ENCODE data around the gene LRRC63. TPM values are rescaled to one million over a fixed set of nuclear protein-coding genes. Genes with fewer than 3 reads are reported as not detected.

The LRRC63 gene
- total RNA-seq, 1 donor from 2014 or later, result not detected

DNA sequence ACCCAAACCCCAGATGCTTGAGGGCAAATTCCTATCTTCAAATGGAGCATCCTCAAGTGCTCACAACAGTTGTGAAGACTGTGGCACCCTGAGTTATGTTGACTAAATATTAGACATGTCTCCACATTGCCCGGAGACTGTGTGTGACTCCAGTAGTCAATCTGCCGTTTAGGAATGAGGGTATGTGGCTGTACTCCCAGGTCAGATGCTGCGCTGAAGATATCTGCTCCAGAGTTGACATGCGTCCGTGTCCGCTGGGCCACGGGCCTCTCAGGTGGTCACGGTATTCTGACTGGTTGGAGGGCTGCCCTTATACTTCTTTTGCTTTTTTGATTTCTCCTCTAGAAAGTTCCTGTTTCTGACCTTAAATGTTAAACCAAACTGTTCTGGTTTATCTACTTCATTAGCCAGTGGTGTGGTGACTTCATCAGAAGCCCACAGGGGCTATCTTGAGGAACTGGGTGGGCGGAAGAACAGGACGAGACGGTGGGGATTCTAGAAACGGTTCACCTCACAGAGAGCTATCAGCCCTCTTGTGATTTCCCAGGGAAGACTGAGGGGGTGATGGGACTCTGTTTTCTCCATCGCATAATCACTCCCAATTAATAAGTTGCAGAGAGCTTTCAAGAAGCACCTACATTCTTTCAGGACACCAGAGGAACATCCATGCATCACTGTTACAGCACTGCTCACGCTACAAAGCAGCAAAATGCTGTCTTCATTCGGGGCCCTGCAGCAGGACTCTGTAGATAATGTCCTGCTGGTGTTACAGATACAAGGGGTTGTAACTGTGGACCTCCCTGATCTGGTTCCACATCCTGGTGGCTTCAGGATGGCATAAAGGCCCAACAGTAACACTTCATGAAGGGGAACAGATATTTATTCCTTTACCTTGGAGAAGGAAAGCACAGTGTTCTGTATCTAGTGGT, 28.4 kb upstream of the LRRC63 start:
- TF ChIP-seq, protein P1, sequence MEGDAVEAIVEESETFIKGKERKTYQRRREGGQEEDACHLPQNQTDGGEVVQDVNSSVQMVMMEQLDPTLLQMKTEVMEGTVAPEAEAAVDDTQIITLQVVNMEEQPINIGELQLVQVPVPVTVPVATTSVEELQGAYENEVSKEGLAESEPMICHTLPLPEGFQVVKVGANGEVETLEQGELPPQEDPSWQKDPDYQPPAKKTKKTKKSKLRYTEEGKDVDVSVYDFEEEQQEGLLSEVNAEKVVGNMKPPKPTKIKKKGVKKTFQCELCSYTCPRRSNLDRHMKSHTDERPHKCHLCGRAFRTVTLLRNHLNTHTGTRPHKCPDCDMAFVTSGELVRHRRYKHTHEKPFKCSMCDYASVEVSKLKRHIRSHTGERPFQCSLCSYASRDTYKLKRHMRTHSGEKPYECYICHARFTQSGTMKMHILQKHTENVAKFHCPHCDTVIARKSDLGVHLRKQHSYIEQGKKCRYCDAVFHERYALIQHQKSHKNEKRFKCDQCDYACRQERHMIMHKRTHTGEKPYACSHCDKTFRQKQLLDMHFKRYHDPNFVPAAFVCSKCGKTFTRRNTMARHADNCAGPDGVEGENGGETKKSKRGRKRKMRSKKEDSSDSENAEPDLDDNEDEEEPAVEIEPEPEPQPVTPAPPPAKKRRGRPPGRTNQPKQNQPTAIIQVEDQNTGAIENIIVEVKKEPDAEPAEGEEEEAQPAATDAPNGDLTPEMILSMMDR (IDR thresholded peaks at IDR 0.05; ENCODE audit: partially characterized antibody, unreplicated experiment), result no peak
- H3K9me3 Mint-ChIP-seq (ENCODE audit: unreplicated experiment), result no peaks in the 10 kb centered on the region
- no peaks in the 10 kb centered on the region for H3K36me3 Mint-ChIP-seq (ENCODE audit: unreplicated experiment)
- H3K27ac Mint-ChIP-seq (ENCODE audit: unreplicated experiment), result no peak overlapping the region
- DNase-seq, result no peak
- H3K4me1 Mint-ChIP-seq (ENCODE audit: low read depth, unreplicated experiment), result peaks cover 2% of the 10 kb centered on the region
- H3K27me3 Mint-ChIP-seq (ENCODE audit: unreplicated experiment), result no peaks in the 10 kb centered on the region
- no peak overlapping the region for H3K4me3 Mint-ChIP-seq (ENCODE audit: unreplicated experiment)

DNA sequence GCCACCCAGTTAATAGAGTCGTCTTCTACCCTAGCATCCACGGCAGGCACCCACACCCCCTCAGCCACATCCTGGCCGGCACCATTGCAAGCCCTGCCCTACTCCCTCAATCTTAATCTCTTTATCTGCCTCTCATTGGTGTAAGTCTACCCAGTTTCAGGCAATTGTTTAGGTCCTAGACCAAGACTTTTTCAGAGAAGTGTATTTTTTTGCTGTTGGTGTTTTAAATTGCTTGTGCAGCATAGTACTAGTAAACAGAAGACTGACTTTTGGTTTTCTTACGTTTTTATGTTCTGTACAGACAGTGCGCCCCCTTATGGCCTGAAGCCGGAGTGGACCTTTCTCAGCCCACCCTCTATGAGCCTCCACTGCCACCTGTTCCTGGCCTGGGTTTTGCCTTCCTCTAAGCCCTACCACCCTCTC, 27.4 kb upstream of the LRRC63 start:
- Mint-ChIP-seq H3K9me3 (ENCODE audit: unreplicated experiment) (no peaks in the 10 kb centered on the region), H3K27me3 (ENCODE audit: unreplicated experiment) (no peaks in the 10 kb centered on the region), H3K4me1 (ENCODE audit: low read depth, unreplicated experiment) (peaks cover 2% of the 10 kb centered on the region), H3K36me3 (ENCODE audit: unreplicated experiment) (no peaks in the 10 kb centered on the region), H3K4me3 (ENCODE audit: unreplicated experiment) (no peak overlapping the region), H3K27ac (ENCODE audit: unreplicated experiment) (no peak overlapping the region)
- TF ChIP-seq, protein P1 (IDR thresholded peaks at IDR 0.05; ENCODE audit: partially characterized antibody, unreplicated experiment), result peak; percentile 54
- peak; percentile 54 for DNase-seq

GRCh38 chr13:46185634-46186033, 26.1 kb upstream of the LRRC63 start:
- peaks cover 2% of the 10 kb centered on the region for H3K4me1 Mint-ChIP-seq (ENCODE audit: low read depth, unreplicated experiment)
- H3K36me3 Mint-ChIP-seq (ENCODE audit: unreplicated experiment), result no peaks in the 10 kb centered on the region
- no peaks in the 10 kb centered on the region for H3K9me3 Mint-ChIP-seq (ENCODE audit: unreplicated experiment)
- DNase-seq, result no peak
- no peaks in the 10 kb centered on the region for H3K27me3 Mint-ChIP-seq (ENCODE audit: unreplicated experiment)
- TF ChIP-seq, protein P1 (IDR thresholded peaks at IDR 0.05; ENCODE audit: partially characterized antibody, unreplicated experiment), result no peak
- no peak overlapping the region for H3K27ac Mint-ChIP-seq (ENCODE audit: unreplicated experiment)
- H3K4me3 Mint-ChIP-seq (ENCODE audit: unreplicated experiment), result no peak overlapping the region

DNA sequence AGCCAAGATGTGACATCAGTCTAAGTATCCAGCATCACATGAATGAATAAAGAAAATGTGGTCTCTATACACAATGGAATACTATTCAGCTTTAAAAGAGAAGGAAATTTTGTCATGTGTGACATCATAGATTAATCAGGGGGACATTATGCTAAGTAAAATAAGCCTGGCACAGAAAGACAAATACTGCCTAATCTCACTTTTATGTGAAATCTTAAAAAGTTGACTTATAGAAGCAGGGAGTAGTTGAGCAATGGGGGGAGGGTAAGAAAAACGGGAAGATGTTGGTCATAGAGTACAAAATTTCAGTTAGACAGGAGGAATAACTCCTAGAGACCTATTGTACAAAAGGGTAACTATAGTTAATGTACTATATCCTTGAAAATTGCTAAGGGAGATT, 19.3 kb upstream of the LRRC63 start:
- no peak overlapping the region for H3K4me3 Mint-ChIP-seq (ENCODE audit: unreplicated experiment)
- no peak for DNase-seq
- H3K36me3 Mint-ChIP-seq (ENCODE audit: unreplicated experiment), result no peaks in the 10 kb centered on the region
- H3K9me3 Mint-ChIP-seq (ENCODE audit: unreplicated experiment), result no peaks in the 10 kb centered on the region
- TF ChIP-seq, protein P1 (IDR thresholded peaks at IDR 0.05; ENCODE audit: partially characterized antibody, unreplicated experiment), result no peak
- peaks cover under 1% of the 10 kb centered on the region for H3K4me1 Mint-ChIP-seq (ENCODE audit: low read depth, unreplicated experiment)
- H3K27ac Mint-ChIP-seq (ENCODE audit: unreplicated experiment), result no peak overlapping the region
- H3K27me3 Mint-ChIP-seq (ENCODE audit: unreplicated experiment), result no peaks in the 10 kb centered on the region

GRCh38 chr13:46195016-46195415, 16.7 kb upstream of the LRRC63 start:
- no peak for DNase-seq
- no peaks in the 10 kb centered on the region for H3K4me1 Mint-ChIP-seq (ENCODE audit: low read depth, unreplicated experiment)
- no peaks in the 10 kb centered on the region for H3K27me3 Mint-ChIP-seq (ENCODE audit: unreplicated experiment)
- no peak overlapping the region for H3K27ac Mint-ChIP-seq (ENCODE audit: unreplicated experiment)
- H3K9me3 Mint-ChIP-seq (ENCODE audit: unreplicated experiment), result no peaks in the 10 kb centered on the region
- TF ChIP-seq, protein P1 (IDR thresholded peaks at IDR 0.05; ENCODE audit: partially characterized antibody, unreplicated experiment), result no peak
- no peaks in the 10 kb centered on the region for H3K36me3 Mint-ChIP-seq (ENCODE audit: unreplicated experiment)
- H3K4me3 Mint-ChIP-seq (ENCODE audit: unreplicated experiment), result no peak overlapping the region
